ENCODE results near the gene KIF26A.
A peak's percentile ranks its signal among the peaks of the same experiment; 100 is the strongest.
"Not testable (repeated sequence)": the region's sequence is repeated elsewhere in the genome, so short reads cannot be mapped to it uniquely, and the experiment has no call there.

Gene KIF26A

GRCh38 chr14:104224131-104224505, 85.7 kb downstream of the KIF26A start:
- Histone ChIP-seq H3K4me3 (replicated peaks; ENCODE audit: low read depth, low read length) (no peak overlapping the region), H3K27me3 (replicated peaks; ENCODE audit: control insufficient read depth, insufficient read depth, low read length) (no peaks in the 10 kb centered on the region), H3K36me3 (ENCODE audit: control insufficient read depth, insufficient read depth, low read length) (no peaks in the 10 kb centered on the region)
- no peak for DNase-seq (ENCODE audit: extremely low read depth, insufficient read length)
- TF ChIP-seq, protein P1, sequence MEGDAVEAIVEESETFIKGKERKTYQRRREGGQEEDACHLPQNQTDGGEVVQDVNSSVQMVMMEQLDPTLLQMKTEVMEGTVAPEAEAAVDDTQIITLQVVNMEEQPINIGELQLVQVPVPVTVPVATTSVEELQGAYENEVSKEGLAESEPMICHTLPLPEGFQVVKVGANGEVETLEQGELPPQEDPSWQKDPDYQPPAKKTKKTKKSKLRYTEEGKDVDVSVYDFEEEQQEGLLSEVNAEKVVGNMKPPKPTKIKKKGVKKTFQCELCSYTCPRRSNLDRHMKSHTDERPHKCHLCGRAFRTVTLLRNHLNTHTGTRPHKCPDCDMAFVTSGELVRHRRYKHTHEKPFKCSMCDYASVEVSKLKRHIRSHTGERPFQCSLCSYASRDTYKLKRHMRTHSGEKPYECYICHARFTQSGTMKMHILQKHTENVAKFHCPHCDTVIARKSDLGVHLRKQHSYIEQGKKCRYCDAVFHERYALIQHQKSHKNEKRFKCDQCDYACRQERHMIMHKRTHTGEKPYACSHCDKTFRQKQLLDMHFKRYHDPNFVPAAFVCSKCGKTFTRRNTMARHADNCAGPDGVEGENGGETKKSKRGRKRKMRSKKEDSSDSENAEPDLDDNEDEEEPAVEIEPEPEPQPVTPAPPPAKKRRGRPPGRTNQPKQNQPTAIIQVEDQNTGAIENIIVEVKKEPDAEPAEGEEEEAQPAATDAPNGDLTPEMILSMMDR (IDR thresholded peaks at IDR 0.05; ENCODE audit: insufficient read depth, low read length, poor library complexity, severe bottlenecking), result no peak

DNA sequence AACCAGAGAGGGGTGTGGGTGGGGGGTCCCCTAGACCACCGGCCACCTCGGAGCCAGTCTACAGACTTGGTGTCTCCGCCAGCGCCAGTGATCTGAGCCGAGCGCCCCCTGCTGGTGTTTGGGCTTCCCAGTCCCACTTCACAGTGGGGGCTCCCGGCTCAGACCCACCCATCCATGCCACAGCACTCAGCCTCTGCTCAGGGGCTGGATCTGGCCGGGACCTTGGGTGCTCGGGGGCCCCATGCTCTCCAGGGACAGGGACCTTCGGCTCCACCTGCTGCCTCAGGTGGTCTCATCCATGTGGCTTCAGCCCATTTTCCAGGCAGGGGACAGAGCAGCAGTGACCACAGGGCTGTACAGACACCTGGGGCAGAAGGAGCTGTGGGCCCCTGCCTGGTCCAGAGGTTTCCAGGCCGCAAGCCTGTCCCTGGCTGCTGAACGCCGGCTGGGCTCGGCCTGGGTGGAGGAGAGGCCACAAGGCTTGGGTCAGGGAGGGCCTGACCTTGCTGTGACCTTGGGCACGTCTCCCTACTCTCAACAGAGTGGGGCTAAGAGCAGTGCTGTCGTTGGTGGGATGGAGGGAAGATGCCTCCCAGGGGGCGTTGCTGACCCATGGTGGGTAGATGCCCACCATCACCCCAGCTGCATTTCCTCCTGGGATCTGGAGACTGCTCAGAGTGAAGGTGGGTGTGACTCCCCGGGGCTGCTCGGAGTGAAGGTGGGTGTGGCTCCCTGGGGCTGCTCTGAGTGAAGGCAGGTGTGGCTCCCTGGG, 86.3 kb downstream of the KIF26A start:
- no peaks in the 10 kb centered on the region for H3K27me3 ChIP-seq (replicated peaks; ENCODE audit: control insufficient read depth, insufficient read depth, low read length)
- no peak for DNase-seq (ENCODE audit: extremely low read depth, insufficient read length)
- TF ChIP-seq, protein P1 (IDR thresholded peaks at IDR 0.05; ENCODE audit: insufficient read depth, low read length, poor library complexity, severe bottlenecking), result peak; percentile 65
- no peak overlapping the region for H3K4me3 ChIP-seq (replicated peaks; ENCODE audit: low read depth, low read length)
- H3K36me3 ChIP-seq (ENCODE audit: control insufficient read depth, insufficient read depth, low read length), result no peaks in the 10 kb centered on the region

DNA sequence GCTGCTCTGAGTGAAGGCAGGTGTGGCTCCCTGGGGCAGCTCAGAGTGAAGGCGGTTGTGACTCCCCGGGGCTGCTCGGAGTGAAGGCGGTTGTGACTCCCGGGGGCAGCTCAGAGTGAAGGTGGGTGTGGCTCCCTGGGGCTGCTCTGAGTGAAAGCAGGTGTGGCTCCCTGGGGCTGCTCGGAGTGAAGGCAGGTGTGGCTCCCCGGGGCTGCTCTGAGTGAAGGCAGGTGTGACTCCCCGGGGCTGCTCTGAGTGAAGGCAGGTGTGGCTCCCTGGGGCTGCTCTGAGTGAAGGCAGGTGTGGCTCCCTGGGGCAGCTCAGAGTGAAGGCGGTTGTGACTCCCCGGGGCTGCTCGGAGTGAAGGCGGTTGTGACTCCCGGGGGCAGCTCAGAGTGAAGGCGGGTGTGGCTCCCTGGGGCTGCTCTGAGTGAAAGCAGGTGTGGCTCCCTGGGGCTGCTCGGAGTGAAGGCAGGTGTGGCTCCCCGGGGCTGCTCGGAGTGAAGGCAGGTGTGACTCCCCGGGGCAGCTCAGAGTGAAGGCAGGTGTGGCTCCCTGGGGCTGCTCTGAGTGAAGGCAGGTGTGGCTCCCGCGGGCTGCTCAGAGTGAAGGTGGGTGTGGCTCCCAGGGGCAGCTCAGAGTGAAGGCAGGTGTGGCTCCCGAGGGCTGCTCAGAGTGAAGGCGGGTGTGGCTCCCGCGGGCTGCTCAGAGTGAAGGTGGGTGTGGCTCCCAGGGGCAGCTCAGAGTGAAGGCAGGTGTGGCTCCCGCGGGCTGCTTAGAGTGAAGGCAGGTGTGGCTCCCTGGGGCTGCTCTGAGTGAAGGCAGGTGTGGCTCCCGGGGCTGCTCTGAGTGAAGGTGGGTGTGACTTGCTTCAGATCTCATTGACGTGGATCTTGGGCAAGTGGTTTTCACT, 87.1 kb downstream of the KIF26A start:
- not testable (repeated sequence) for DNase-seq (ENCODE audit: extremely low read depth, insufficient read length); H3K27me3 ChIP-seq (replicated peaks; ENCODE audit: control insufficient read depth, insufficient read depth, low read length); H3K4me3 ChIP-seq (replicated peaks; ENCODE audit: low read depth, low read length); H3K36me3 ChIP-seq (ENCODE audit: control insufficient read depth, insufficient read depth, low read length)

- DNase-seq (ENCODE audit: extremely low read depth, insufficient read length), result no peak
- TF ChIP-seq, protein P1 (IDR thresholded peaks at IDR 0.05; ENCODE audit: insufficient read depth, low read length, poor library complexity, severe bottlenecking), result no peak
- Histone ChIP-seq H3K4me3 (replicated peaks; ENCODE audit: low read depth, low read length) (no peak overlapping the region), H3K27me3 (replicated peaks; ENCODE audit: control insufficient read depth, insufficient read depth, low read length) (no peaks in the 10 kb centered on the region), H3K36me3 (ENCODE audit: control insufficient read depth, insufficient read depth, low read length) (no peaks in the 10 kb centered on the region)
These were observed 88.3 kb downstream of the KIF26A start for GRCh38 chr14:104226421-104227383.

DNA sequence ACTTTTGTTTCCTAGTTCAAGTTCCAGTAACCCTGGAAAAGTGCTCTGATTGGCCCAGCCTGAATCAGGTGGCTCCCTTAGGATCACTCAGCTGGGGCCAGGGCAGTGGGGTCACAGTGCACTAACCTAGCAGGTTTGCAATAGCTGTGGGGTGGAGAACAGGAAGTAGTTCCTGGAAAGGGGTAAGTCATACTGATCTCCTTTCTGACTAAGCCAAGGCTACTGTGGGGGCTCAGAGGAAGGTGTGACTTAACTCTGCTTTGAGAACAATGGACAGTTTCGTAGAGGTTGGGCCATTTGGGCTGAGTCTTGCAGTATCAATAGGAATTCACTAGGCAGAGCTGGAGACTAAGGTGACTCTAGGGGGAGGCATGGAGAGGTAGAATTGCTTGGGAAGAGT, 89.4 kb downstream of the KIF26A start:
- Histone ChIP-seq H3K4me3 (replicated peaks; ENCODE audit: low read depth, low read length) (no peak overlapping the region), H3K27me3 (replicated peaks; ENCODE audit: control insufficient read depth, insufficient read depth, low read length) (no peaks in the 10 kb centered on the region), H3K36me3 (ENCODE audit: control insufficient read depth, insufficient read depth, low read length) (no peaks in the 10 kb centered on the region)
- DNase-seq (ENCODE audit: extremely low read depth, insufficient read length), result no peak
- TF ChIP-seq, protein P1 (IDR thresholded peaks at IDR 0.05; ENCODE audit: insufficient read depth, low read length, poor library complexity, severe bottlenecking), result no peak
